ENCODE results near the gene CTNNA2. TPM values are rescaled to one million over a fixed set of nuclear protein-coding genes. Genes with fewer than 3 reads are reported as not detected.

Gene CTNNA2
- total RNA-seq, 1 experiment from 2014 or later, result 5.5 TPM

DNA sequence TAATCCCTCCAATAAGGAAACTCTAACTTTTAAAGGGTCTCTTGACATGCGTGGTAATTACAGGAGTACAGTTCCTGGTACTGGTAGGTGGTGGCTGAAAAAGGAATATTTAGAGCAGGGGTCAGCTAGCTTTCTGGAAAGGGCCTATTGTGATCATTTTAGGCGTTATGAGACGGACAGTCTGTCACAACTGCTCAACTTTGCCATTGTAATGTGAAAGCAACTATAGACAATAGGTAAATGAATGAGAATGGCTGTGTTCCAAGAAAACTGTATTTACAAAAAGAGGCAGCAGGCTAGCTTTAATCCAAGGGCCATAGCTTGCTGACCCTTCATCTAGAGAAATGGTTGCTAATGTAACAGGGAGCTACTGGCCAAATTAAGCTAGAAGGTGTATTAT is 969.4 kb downstream of the CTNNA2 start:
- TF ChIP-seq, protein P1, sequence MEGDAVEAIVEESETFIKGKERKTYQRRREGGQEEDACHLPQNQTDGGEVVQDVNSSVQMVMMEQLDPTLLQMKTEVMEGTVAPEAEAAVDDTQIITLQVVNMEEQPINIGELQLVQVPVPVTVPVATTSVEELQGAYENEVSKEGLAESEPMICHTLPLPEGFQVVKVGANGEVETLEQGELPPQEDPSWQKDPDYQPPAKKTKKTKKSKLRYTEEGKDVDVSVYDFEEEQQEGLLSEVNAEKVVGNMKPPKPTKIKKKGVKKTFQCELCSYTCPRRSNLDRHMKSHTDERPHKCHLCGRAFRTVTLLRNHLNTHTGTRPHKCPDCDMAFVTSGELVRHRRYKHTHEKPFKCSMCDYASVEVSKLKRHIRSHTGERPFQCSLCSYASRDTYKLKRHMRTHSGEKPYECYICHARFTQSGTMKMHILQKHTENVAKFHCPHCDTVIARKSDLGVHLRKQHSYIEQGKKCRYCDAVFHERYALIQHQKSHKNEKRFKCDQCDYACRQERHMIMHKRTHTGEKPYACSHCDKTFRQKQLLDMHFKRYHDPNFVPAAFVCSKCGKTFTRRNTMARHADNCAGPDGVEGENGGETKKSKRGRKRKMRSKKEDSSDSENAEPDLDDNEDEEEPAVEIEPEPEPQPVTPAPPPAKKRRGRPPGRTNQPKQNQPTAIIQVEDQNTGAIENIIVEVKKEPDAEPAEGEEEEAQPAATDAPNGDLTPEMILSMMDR (conservative IDR thresholded peaks at IDR 0.05), result no peak
- Histone ChIP-seq H3K4me1 (ENCODE audit: insufficient read depth, low read length) (no peaks in the 10 kb centered on the region), H4K5ac (ENCODE audit: insufficient read length, low read depth, low read length) (no peak overlapping the region), H3T11ph (ENCODE audit: low read length) (no peak overlapping the region), H3K79me2 (ENCODE audit: insufficient read depth, low read length) (no peaks in the 10 kb centered on the region), H3K4me2 (ENCODE audit: insufficient read depth, insufficient read length, low read length) (no peak overlapping the region), H3K23me2 (ENCODE audit: insufficient read length, low read depth, low read length, poor library complexity, severe bottlenecking) (no peaks in the 10 kb centered on the region), H2BK5ac (ENCODE audit: insufficient read length, low read length) (no peak overlapping the region), H2BK20ac (ENCODE audit: low read depth, low read length, poor library complexity, severe bottlenecking) (no peak overlapping the region), H2BK15ac (ENCODE audit: low read depth, low read length) (no peak overlapping the region), H2BK120ac (ENCODE audit: low read depth, low read length, poor library complexity, severe bottlenecking) (no peak overlapping the region), H2BK12ac (ENCODE audit: insufficient read length, low read depth, low read length) (no peak overlapping the region), H3K27me3 (ENCODE audit: insufficient read depth, low read length) (no peaks in the 10 kb centered on the region), H2AFZ (ENCODE audit: low read length) (no peak overlapping the region), H3K9ac (ENCODE audit: extremely low read depth, insufficient read length, low read length) (no peak overlapping the region), H2AK5ac (ENCODE audit: insufficient read length, low read length) (no peak overlapping the region), H3K18ac (ENCODE audit: insufficient read length, low read depth, low read length) (no peak overlapping the region), H4K91ac (ENCODE audit: insufficient read length, low read depth, low read length) (no peak overlapping the region), H3K9me3 (ENCODE audit: control insufficient read depth, low read depth, low read length) (no peaks in the 10 kb centered on the region), H4K20me1 (ENCODE audit: control insufficient read depth, insufficient read depth, insufficient read length) (no peaks in the 10 kb centered on the region), H3K79me1 (ENCODE audit: insufficient read depth, low read depth, low read length, poor library complexity, severe bottlenecking) (no peaks in the 10 kb centered on the region), H3K14ac (ENCODE audit: insufficient read depth, low read length) (no peak overlapping the region), H4K8ac (replicated peaks; ENCODE audit: insufficient read length, low read depth, low read length) (no peak overlapping the region), H3K56ac (ENCODE audit: insufficient read length, low read depth, low read length) (no peak overlapping the region), H3K4ac (ENCODE audit: low read depth, low read length) (no peak overlapping the region), H3K23ac (ENCODE audit: insufficient read length, low read depth, low read length) (no peak overlapping the region), H3K27ac (ENCODE audit: insufficient read length, low read depth, low read length) (no peak overlapping the region)
- H3K27ac Mint-ChIP-seq, result no peak overlapping the region; a peak in 1 of 7 replicates
- H3K36me3 Mint-ChIP-seq (ENCODE audit: insufficient read depth in 1 of 3, low read depth in 3 of 3), result no peaks in the 10 kb centered on the region
- peaks cover 2 to 3% of the 10 kb centered on the region in 2 experiments; a peak in 3 of 4 replicates for H3K4me1 Mint-ChIP-seq
- no peaks in the 10 kb centered on the region for H3K9me3 Mint-ChIP-seq
- H3K27me3 Mint-ChIP-seq (ENCODE audit: low read depth), result no peaks in the 10 kb centered on the region
- no CpG with 5 or more reads among the region's 3 CpGs for WGBS (ENCODE audit: extremely low coverage, insufficient read length, low lambda C conversion rate)
- DNase-seq, result no peak
- no peak overlapping the region for H3K4me3 Mint-ChIP-seq

Data from H9 (cell line).